Vagina (tissue), 2 donors: ENCODE measurements around the gene TNFAIP3. TPM values are rescaled to one million over a fixed set of nuclear protein-coding genes. Genes with fewer than 3 reads are reported as not detected.

Experiments used
- DNase-seq, 2 donors: peaks; one replicate each; pipeline ENCODE4 v3.0.0-alpha.2; 2017; ENCODE audit errors: extremely low spot score in 2 of 2
- H3K27ac ChIP-seq: fragments of 200-600 bp; sonication (generic); one replicate; pipeline ENCODE4 v1.5.1; 2019
- H3K27me3 ChIP-seq: fragments of 200-600 bp; sonication (generic); one replicate; pipeline ENCODE4 v1.5.1; 2019
- H3K36me3 ChIP-seq, 2 donors: fragments of 200-600 bp; sonication (generic); one replicate each; pipeline ENCODE4 v1.5.1; 2017 to 2019
- H3K4me1 ChIP-seq: fragments of 200-600 bp; sonication (generic); one replicate; pipeline ENCODE4 v1.5.1; 2019
- H3K4me3 ChIP-seq, 2 donors: fragments of 200-600 bp; sonication (generic); 1 replicate in 1 of 2; 2 replicates in 1 of 2; pipeline ENCODE4 v1.5.1; 2016 to 2019
- H3K9me3 ChIP-seq: fragments of 200-600 bp; sonication (generic); one replicate; pipeline ENCODE4 v1.5.1; 2019
- POLR2A ChIP-seq, 2 donors: fragments of 450-650 bp; IDR thresholded peaks; one replicate each; pipeline ENCODE4 v1.6.1; 2017; ENCODE audit warnings: antibody characterized with exemption in 2 of 2, mild to moderate bottlenecking in 2 of 2, moderate library complexity in 2 of 2
- POLR2AphosphoS5 ChIP-seq, 2 donors: sonication (generic); formaldehyde crosslinking; IDR thresholded peaks; one replicate each; pipeline ENCODE4 v1.9.0; 2017; ENCODE audit warnings: antibody characterized with exemption in 2 of 2, mild to moderate bottlenecking in 2 of 2, low read depth in 1 of 2; ENCODE audit not compliant: insufficient read depth in 1 of 2
- intact Hi-C: fragments of 100-400 bp; cut with DNase I; formaldehyde crosslinking; loops from one replicate; pipeline ENCODE4 v1.15.1; 2023
- total RNA-seq: library from RNA; depleted of rRNA; stranded (reverse); fragments of >200 nt; gene quantifications from one replicate; pipeline ENCODE4 v1.2.3, GENCODE V29; 2016
- TF ChIP-seq, protein P1 (sequence below), 3 experiments: fragments of 450-650 bp in 2 of 3; fragments of 200-600 bp in 1 of 3; sonication (generic) in 1 of 3; IDR thresholded peaks; one replicate each; pipeline ENCODE4 v1.5.1; 2017 to 2019; ENCODE audit warnings: antibody characterized with exemption in 3 of 3, mild to moderate bottlenecking in 2 of 3, moderate library complexity in 2 of 3

The TNFAIP3 gene
- total RNA-seq, 1 donor from 2014 or later: 28.5 TPM

DNA sequence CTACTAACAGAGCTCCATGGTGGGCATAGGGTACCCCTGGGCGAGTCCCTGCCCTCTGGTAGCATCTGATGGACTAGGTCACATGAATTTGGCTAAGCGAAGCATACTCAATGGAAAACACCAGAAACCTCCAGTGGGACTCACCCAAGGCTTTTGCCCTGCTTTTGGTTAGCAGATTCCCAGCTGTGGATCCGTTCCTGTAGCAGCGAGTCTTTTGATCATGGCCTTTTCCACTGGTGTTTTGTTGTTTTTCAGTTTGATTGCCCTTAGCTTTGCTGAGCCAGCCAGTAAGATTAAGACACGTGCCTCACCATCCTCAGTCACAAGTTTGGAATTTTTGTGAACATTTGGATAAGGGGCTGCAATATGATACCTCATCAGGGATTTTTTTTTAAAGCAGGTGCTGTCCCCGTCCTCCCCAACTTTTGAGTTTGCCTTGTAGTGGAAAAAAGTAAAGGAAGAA is 8.0 kb downstream of the TNFAIP3 start:
- intact Hi-C loops: no loop called here
- Histone ChIP-seq H3K27me3 (no peaks in the 10 kb centered on the region), H3K27ac (no peak overlapping the region), H3K4me1 (peaks cover 40% of the 10 kb centered on the region), H3K36me3 (peaks cover 0 to 52% of the 10 kb centered on the region in 2 donors), H3K9me3 (no peaks in the 10 kb centered on the region), H3K4me3 (no peak overlapping the region)
- no peak for DNase-seq
- TF ChIP-seq POLR2A (IDR thresholded peaks at IDR 0.05) (no peak), POLR2AphosphoS5 (IDR thresholded peaks at IDR 0.05; ENCODE audit: insufficient read depth in 1 of 2, low read depth in 1 of 2) (no peak)
- TF ChIP-seq, protein P1, sequence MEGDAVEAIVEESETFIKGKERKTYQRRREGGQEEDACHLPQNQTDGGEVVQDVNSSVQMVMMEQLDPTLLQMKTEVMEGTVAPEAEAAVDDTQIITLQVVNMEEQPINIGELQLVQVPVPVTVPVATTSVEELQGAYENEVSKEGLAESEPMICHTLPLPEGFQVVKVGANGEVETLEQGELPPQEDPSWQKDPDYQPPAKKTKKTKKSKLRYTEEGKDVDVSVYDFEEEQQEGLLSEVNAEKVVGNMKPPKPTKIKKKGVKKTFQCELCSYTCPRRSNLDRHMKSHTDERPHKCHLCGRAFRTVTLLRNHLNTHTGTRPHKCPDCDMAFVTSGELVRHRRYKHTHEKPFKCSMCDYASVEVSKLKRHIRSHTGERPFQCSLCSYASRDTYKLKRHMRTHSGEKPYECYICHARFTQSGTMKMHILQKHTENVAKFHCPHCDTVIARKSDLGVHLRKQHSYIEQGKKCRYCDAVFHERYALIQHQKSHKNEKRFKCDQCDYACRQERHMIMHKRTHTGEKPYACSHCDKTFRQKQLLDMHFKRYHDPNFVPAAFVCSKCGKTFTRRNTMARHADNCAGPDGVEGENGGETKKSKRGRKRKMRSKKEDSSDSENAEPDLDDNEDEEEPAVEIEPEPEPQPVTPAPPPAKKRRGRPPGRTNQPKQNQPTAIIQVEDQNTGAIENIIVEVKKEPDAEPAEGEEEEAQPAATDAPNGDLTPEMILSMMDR (IDR thresholded peaks at IDR 0.05): no peak

- no peak overlapping the region for H3K4me3 ChIP-seq
- no peak for DNase-seq
- no peak overlapping the region for H3K27ac ChIP-seq
- TF ChIP-seq, protein P1 (IDR thresholded peaks at IDR 0.05): no peak
- TF ChIP-seq POLR2AphosphoS5 (IDR thresholded peaks at IDR 0.05; ENCODE audit: insufficient read depth in 1 of 2, low read depth in 1 of 2) (no peak), POLR2A (IDR thresholded peaks at IDR 0.05) (no peak)
- intact Hi-C loops: no loop called here
- H3K4me1 ChIP-seq: peaks cover 35% of the 10 kb centered on the region
- H3K36me3 ChIP-seq: peaks cover 0 to 57% of the 10 kb centered on the region in 2 donors
- H3K27me3 ChIP-seq: no peaks in the 10 kb centered on the region
- H3K9me3 ChIP-seq: no peaks in the 10 kb centered on the region
Measured at GRCh38 chr6:137875606-137876005, 8.5 kb downstream of the TNFAIP3 start.

- Histone ChIP-seq H3K9me3 (no peaks in the 10 kb centered on the region), H3K27ac (no peak overlapping the region), H3K4me3 (no peak overlapping the region), H3K36me3 (peaks cover 0 to 66% of the 10 kb centered on the region in 2 donors), H3K4me1 (peaks cover 26% of the 10 kb centered on the region), H3K27me3 (no peaks in the 10 kb centered on the region)
- intact Hi-C loops: no loop called here
- no peak for DNase-seq
- TF ChIP-seq, protein P1 (IDR thresholded peaks at IDR 0.05): no peak
- TF ChIP-seq POLR2AphosphoS5 (IDR thresholded peaks at IDR 0.05; ENCODE audit: insufficient read depth in 1 of 2, low read depth in 1 of 2) (no peak), POLR2A (IDR thresholded peaks at IDR 0.05) (no peak)
Measured at GRCh38 chr6:137876547-137876946, 9.5 kb downstream of the TNFAIP3 start.

DNA sequence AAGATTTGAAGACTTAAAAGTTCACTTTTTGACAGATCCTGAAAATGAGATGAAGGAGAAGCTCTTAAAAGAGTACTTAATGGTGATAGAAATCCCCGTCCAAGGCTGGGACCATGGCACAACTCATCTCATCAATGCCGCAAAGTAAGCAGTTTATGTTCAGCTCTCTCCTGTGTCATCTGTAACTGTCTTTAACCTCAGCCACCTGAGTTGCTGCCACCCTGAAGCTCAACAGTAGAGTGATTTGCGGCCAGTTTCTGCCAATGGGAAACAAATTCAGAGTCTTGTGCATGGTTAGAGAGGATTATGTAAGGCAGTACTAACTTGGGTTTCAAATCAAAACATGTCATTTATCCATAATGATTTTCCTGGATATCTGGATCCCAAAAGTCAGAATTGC is 10.1 kb downstream of the TNFAIP3 start:
- H3K27ac ChIP-seq: no peak overlapping the region
- H3K4me1 ChIP-seq: peaks cover 23% of the 10 kb centered on the region
- H3K36me3 ChIP-seq: peaks cover 0 to 72% of the 10 kb centered on the region in 2 donors
- H3K9me3 ChIP-seq: no peaks in the 10 kb centered on the region
- no peak overlapping the region for H3K4me3 ChIP-seq
- H3K27me3 ChIP-seq: no peaks in the 10 kb centered on the region
- no peak for TF ChIP-seq POLR2AphosphoS5 (IDR thresholded peaks at IDR 0.05; ENCODE audit: insufficient read depth in 1 of 2, low read depth in 1 of 2)
- no peak for TF ChIP-seq POLR2A (IDR thresholded peaks at IDR 0.05)
- TF ChIP-seq, protein P1 (IDR thresholded peaks at IDR 0.05): no peak
- intact Hi-C loops: no loop called here
- DNase-seq: no peak

GRCh38 chr6:137877606-137878005 is 10.5 kb downstream of the TNFAIP3 start:
- H3K4me3 ChIP-seq: no peak overlapping the region
- no peaks in the 10 kb centered on the region for H3K27me3 ChIP-seq
- peaks cover 0 to 77% of the 10 kb centered on the region in 2 donors for H3K36me3 ChIP-seq
- TF ChIP-seq, protein P1 (IDR thresholded peaks at IDR 0.05): no peak
- TF ChIP-seq POLR2A (IDR thresholded peaks at IDR 0.05) (no peak), POLR2AphosphoS5 (IDR thresholded peaks at IDR 0.05; ENCODE audit: insufficient read depth in 1 of 2, low read depth in 1 of 2) (no peak)
- peak overlapping the region; percentile 12 for H3K27ac ChIP-seq
- H3K9me3 ChIP-seq: no peaks in the 10 kb centered on the region
- intact Hi-C loops: no loop called here
- peaks cover 18% of the 10 kb centered on the region for H3K4me1 ChIP-seq
- DNase-seq: no peak
